GM20431 (cell line): ENCODE data around the gene ENAH.
"Not testable (repeated sequence)": the region's sequence is repeated elsewhere in the genome, so short reads cannot be mapped to it uniquely, and the experiment has no call there.

Source experiments
- in situ Hi-C: fragments of 300-500 bp; cut with MseI, MboI; formaldehyde crosslinking; loops from one replicate; pipeline ENCODE4 v1.15.0; 2020; ENCODE audit warnings: low sequenced_read_pairs; ENCODE audit not compliant: unreplicated experiment

The ENAH gene

DNA sequence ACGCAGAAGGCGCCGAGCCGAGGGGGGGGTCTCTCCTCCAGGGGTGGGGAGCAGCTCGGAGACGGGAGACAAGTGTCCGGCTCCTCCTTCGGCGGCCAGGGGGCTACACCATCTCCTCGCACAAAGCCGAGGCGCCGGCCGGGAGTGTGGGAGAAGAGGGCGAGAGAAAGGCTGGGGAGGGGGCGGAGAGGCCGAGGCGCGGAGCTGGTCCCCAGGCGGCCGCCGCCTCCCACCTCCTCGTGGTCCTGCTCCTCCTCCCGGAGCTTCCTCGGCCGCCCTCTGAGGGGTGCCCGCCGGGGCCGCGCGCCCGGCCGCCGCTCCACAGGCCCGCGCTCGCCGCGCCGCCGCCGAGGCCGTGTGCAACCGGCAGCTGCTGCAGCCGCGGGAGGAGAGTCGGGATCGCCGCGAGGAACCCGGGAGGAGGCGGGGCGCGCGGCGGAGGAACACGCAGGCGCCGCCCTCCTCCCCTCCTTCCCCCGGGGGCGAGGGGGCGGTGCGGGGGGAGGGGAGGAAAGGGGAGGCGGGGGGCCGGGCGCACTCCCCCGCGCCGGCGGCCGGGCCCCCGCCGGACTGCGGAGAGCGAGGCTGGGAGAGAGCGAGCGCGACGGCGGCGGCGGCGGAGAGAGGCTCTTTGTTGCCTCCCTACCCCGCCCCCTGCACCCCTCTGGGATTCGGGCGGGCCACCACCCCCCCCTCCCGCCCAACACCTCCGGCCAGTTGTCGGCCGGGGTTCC lies at the start of gene ENAH:
Gene ENAH, minus strand, starts transcription at position 395 of the 734 bp plus-strand sequence. CDS start 433 bp downstream, outside the sequence.
- in situ Hi-C loops = no loop called here

DNA sequence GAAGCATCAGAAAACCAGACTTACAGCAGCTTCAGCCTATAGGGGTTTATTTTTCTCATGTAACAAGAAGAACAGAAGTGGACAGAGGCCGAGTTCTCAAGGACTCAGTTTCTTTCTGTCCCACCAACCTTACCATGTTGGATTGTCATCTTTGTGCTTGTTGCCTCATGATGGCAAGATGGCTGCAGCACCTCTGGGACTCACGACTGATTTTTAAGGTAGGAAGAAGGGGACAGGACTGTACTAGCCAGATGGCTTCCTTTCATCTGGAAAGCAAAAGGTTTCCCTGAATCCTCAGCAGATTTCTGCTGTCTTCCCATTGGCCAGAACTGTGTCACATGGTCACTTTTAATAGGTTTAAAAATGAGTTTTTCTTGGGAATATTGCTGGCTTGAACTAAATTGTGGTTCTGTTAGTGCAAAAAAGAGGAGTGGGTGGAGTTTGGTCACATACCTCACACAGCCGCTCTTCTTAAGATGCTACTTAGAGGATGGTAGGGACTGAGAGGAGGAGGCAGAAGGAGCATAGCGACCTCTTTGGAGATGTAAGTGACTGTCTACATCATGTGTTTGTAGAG lies 48.1 kb upstream of the ENAH start:
- in situ Hi-C loops = no loop called here

DNA sequence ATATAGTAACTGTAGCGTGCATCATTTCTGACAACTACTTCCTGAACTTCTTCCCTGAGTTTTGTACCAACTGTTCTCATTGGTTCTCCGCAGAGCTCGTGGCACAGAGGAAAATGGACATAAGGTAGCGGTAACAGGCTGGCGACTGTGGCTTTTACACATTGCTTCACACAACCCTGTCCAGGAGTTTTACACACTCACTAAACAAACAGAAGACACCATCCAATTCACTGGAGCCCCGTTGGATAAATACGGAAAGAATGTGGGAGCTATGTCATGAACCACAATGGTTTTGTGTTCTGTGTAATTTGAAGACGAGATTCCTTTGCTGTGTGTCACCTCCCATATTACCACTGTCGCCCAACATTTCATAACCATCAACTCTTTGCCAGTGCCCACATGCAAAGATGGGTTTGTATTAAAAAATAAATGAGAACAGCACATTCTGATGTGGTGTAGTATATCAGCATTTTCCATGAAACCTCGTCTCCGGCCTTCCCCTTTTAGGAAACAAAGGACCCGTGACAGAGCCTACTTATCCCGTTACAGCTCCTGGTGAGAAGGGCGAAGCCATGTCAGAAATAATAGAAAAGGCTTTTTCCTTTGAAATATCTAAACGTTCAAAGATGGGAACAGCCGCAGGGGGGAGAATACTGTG lies 47.4 kb upstream of the ENAH start:
- in situ Hi-C loops = no loop called here

DNA sequence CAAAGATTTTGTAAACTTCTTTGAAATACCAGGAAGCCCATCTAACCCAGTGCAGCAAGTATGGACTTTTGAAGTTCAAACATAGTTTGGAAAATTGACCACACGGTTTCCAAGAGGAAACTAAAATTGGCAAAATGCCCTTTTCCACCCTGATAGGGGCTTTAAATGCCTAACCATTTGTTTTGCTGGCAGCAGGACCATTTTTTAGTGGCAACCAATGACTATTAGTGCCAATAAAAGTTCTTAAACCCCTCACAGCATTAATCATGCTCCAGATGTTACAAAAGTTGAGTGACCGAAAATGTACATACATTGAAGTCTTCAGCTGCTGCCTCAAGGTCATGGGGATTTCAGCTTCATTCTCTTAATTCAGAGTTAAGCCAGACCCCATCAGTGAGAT lies 46.4 kb upstream of the ENAH start:
- in situ Hi-C loops = no loop called here

DNA sequence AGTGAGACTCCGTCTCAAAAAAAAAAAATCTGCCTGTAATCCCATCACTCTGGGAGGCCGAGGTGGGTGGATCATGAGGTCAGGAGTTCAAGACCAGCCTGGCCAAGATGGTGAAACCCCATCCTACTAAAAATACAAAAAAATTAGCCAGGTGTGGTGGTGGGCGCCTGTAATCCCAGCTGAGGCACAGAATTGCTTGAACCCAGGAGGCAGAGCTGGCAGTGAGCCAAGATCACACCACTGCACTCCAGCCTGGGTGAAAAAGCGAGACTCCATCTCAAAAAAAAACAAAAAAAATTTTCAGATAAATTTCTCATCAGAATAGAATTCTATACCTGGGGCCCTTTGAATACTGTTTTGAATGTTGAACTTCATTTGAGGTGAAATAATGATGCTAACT lies 45.3 kb upstream of the ENAH start:
- in situ Hi-C loops = not testable (repeated sequence)

DNA sequence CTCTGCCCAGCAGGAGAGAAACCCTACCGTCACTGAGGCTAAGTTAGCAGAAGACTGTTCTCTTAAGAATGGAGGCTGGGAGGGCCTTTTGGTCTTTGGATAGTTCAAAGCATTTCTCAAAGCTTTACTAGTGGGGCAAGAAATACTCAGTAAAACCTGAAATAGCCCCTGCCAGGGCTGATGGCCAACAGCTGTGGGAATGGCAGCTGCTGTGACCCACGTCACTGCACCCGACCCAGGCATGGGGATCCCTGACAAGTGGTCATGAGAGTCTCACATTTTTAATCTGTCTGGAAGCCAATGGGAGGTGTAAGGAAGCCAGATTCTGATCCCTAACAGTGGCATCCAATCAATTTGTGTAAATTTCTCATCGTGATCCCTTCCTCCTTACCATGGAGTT lies 44.5 kb upstream of the ENAH start:
- in situ Hi-C loops = no loop called here

DNA sequence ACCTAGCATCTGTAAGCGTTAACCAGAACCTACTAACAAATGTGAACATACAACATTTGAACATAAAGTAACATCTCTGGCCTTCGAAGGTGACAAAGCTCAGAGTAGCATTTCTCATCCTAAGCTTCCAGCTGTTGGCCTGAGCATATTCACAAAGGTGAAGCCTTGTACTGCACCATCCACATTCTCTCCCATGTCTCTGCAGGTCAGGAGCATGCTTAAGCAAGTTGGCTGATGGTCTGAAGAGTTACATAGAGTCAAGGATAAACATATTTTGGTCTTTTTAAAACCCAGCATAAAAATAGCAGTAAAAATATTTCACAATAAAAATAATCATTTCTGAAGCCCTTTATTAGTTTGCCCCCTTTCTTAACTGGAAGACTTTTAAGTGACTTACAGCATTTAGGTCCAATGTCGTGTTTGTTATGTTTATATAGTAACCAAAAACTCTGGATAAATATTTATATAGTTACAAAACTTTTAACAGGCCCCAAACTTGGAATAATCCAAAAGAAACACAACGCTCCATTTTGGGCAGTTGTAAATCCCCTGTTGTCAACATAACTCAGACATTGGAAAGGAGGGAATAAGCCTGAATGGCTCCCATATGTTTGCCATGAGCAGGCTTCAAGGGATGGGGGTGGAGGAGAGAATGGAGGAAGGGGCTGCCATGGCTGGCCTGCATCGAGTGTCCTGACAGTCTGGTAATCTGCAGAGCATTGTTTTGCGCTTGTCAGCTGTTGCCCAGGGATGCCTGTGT lies 42.8 kb upstream of the ENAH start:
- in situ Hi-C loops = no loop called here

DNA sequence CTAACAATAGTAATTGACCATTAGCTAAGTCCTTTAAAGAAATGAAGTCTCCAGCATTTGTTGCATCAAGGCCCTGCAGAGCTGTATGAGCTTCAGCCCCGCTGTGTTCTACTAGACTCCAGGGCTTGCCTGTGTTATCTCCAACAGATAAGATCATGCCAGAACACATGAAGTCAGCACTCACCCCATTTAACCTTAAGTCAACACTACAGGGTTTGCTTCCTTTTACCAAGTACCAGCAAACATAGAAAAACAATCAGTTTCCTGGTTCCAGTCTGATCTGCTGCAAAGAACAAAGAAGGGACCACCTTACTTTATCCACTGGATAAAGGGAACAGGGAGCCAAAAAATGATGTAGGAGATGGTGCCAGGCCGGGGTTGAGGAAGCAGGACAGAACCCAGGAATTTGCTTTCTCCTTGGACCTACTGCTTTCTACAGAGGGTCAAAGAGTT lies 41.3 kb upstream of the ENAH start:
- in situ Hi-C loops = no loop called here

DNA sequence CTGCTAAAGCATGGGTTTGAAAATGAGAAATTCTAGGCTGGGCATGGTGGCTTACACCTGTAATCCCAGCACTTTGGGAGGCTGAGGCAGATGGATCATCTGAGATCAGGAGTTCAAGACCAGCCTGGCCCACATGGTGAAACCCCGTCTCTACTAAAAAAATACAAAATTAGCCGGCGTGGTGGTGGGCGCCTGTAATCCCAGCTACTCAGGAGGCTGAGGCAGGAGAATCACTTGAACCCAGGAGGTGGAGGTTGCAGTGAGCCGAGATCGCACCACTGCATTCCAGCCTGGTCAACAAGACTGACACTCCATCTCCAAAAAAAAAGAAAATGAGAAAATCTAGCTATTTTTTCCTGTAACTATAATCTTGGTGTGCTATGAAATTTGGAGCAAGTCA lies 40.8 kb upstream of the ENAH start:
- in situ Hi-C loops = not testable (repeated sequence)

DNA sequence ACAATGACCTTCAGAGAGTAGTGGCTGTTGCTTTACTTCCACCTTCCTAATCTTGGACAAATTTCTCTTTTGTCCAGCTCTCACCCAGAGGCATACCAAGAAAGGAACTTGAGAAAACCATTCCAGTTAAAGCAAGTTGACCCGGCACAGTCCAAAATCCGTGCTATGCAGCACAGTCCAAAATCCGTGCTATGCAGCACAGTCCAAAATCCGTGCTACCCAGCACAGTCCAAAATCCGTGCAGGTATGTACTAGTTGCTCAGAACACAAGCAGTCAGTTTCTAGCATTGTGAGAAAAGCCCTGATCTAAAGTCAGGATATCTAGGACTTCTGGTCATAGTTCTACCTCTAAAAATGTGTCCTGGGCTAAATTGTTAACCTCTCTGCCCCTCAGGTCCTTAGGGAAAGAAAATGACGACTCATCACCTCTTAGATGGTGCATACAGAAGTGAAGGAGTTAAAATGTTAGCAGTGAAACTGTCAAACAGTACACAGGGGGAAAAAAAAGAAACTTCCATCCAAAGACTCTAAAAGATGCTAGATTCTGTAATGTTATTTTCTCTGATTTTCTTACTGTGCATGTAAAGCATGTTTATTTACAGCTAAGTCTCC lies 40.3 kb upstream of the ENAH start:
- in situ Hi-C loops = no loop called here

DNA sequence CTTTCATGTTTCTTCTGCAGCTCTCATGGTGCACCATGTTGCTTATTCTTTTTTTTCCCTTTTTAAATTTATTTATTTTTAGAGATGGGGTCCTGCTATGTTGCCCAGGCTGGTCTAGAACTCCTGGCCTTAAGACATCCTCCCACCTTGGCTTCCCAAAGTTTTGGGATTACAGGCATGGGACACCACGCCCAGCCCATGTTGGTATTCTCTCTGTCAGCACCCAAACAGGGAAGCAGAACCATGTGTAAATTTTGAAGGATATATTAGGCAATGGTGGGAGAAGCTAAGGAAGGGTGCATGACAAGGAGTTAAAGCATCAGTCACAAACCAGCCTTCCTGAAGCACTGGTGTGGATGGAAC lies 39.6 kb upstream of the ENAH start:
- in situ Hi-C loops = no loop called here

DNA sequence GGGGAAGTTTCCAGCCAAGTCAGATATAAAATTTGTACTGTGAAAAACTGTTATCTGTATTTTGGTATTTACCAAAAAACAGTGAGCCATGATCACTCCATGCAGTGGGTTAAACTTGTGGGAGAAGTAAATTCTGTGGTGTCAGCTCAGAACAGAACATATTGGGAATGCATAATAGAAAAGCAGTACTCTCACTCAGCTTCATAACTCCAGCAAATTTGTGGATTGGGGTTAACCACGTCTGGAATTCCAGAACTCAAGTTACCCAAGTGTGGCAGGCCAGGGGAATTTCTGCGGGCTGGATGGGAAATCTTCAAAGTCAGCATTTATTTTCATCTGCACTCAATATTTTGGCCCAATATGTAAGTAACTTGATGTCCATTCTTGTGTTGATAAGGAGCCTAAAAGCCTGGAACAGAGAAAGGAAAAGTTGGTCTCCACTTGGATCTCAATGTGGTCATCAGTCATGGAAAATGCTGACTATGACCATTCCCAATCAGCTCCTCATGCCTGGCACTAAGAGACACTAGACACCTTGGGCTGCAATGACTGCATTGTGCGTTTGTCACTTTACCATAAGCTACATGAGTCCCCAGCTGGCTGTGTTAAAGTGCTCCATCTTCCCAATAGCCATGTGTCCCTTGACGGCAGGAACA lies 39.1 kb upstream of the ENAH start:
- in situ Hi-C loops = no loop called here

DNA sequence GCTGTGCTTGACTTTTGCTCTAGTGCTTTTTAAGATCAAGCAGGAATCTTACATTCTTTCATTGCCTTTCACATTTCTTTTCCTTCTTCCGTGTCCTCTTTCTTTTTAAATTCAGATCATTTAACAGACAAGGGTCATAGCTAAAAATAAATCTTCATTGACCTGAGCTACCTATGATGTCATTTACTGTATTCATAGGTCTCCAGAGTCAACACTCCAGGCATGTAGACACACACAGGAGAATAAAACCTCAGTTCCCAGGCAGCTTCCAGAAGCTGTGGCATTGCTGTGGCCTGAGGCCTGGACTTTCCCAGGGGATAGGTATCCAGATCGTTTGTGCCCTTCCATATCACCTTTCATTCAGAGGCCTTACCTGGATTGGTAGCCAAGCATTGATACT lies 38.5 kb upstream of the ENAH start:
- in situ Hi-C loops = no loop called here

DNA sequence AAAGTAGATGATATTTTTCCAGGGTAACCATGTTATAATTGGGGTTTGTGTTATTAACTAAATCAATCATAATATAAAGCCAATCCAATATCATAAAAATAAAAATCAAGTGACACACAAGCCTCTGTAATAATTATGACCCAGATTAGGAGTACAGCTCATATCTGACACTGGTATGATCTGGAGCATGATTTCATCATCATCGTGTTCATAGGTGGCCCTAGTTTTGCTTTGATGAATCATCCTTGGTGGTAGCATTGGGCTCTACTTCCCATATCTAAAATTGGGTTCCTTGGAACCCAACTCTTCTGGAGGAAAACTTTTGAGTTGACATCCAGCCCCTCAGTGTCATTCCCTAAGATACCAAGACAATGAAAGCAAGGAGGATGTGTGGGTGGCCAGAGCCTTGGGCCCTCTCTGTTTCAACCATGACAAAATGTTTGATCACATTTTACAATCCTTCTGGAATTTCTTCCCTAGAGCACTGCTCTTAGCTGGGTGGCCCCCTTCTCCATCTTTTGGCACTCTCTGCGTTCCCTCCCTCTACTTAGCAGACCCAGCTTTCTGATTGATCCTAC lies 37.0 kb upstream of the ENAH start:
- in situ Hi-C loops = no loop called here

DNA sequence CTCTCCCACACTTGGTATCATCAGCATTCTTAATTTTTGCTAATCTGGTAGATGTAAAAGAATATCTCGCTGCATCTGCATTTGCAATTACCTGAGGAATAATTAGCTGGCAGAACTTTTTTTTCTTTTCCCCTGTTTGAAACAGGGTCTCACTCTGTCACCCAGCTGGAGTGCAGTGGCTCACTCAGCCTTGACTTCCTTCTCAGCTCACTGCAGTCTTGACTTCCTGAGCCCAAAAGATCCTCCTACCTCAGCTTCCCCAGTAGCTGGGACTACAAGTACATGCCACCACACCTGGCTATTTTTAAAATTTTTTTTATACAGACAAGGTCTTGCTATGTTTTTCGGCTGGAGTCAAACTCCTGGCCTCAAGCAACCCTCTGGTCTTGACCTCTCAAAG lies 35.4 kb upstream of the ENAH start:
- in situ Hi-C loops = no loop called here

DNA sequence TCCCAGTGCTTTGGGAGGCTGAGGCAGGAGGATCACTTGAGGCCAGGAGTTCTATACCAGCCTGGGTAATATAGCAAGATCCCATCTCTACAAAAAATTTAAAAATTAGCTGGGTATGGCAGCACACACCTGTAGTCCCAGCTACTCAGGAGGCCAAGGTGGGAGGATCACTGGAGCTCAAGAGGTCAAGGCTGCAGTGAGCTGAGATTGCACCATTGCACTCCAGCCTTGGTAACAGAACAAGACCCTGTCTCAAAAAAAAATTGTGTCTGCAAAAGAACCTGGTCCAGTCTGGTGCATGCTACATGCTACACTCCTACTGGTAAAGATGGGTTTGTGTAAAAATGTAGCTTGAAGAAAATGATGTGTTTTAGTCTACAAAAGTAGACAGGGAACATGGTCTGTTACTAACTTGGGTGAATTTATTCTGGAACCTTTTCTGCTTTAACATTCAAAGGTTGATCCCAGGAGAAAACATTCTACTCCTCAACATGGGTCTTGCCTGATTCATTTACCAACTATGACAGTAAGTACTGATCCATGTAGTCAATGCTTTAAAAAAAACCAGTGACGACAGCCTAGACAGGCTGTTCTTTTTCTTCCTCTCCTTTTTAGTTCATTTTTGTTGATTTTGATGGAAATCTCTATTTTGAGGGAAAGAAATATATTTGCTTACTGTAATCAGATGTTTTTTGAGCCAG lies 32.7 kb upstream of the ENAH start:
- in situ Hi-C loops = no loop called here

DNA sequence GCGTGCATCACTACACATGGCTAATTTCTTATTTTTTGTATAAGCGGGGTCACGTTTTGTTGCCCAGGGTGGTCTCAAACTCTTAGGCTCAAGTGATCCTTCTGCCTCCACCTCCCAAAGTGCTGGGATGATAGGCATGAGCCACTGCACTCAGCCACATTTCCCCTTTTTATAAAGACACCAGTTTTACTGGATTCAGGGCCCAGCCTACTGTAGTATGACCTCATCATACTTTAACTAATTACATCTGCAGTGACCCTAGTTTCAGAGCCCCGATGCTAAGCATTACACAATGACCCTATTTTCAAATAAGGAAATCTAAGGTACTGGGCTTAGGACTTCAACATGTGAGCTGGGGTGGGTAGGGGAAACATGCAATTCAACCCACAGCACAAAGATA lies 31.8 kb upstream of the ENAH start:
- in situ Hi-C loops = no loop called here

DNA sequence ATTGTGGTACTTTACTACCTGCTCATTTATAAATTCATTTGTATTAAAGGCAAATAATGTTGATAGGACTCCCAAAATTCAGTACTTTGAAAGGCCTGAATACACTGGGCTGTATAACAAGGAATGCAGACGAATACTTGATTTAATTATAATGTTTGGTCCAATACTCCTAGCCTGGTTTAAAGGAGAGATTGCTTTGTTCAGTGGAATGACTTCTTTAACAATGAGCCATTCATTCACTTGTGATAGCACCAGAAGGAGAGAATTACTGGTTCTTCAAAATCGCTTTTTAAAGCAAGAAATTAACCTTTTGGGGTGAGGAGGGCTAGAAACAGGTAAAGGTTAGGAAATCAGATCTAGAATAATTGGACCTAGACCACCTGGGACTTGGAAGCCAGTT lies 28.3 kb upstream of the ENAH start:
- in situ Hi-C loops = no loop called here

DNA sequence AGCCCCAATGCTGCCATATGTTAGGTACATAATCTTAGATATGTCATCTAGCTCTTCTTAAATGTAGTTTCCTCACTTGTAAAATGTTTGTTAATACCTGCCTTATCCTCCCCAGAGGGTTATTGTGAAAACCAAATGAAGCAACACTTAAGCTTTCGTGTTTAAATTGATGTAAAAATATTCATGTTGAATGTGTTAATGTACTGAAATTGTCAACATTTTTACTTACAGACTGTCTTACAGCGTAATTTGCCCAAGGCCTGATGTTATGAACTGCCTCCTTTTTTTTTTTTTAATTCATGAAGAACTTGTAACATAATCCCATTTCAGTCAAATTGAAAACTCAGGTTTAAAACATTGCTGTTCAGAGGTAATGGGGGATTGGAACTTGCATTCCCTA lies 25.6 kb upstream of the ENAH start:
- in situ Hi-C loops = no loop called here
